ENCODE results near the gene RGS21. TPM values are rescaled to one million over a fixed set of nuclear protein-coding genes. Genes with fewer than 3 reads are reported as not detected.

RGS21 gene
- total RNA-seq, 1 experiment from 2014 or later = not detected

DNA sequence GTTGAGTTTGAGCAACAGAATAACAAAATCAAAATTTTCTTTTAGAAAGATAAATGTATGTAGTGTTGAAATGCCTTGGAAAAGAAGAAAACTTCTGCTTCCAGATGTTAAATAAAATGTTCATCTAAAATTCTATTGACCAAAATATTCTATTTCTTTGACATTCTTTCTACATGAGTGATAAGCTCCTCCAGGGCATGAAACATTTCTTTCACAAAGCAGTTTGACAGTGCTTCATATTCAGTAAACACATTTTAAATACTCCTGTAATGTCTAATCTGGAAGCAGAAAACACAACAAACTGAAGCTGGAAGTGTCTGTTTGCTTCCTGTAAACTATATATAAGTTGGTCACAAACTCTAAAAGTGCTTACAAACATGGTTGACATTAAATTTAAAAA, 61.5 kb downstream of the RGS21 start:
- no peak for DNase-seq (ENCODE audit: extremely low read depth, low read depth)

DNA sequence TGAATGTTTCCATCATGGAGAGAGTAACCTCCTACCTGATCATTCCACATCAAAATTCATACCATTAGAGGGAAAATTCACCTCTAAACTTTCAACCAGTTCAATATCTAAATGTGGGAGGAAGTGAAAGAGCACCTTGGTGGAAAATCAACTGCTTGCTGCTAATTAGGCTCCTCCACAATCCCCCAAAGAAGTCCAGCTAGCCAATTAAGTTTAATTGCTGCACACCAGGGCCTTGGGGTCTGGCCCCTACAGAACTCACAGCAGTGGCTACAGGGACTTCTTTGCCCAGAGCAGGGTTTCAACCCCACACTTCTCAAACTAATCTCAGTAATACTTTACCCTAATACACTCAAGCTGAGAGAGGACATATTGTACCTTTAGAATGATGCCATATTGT, 62.1 kb downstream of the RGS21 start:
- DNase-seq (ENCODE audit: extremely low read depth, low read depth) = no peak

DNA sequence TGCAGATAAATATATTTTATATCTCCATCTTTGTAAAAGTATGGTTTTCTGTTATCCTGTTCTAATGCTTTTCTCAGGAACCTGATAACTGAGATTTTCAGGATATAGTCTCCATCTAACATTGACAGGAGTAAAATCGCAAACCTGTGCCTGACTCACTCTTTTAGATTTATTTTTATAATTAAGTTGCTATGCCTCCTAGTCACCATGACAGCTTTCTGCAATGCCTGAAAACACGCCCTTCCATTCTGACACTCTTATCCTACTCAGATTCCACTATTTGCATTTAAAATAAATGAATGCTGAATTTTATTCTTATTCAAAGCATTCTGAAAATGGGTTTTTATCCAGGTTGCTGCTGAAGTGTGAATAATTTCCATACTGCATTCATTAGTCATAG, 62.8 kb downstream of the RGS21 start:
- no peak for DNase-seq (ENCODE audit: extremely low read depth, low read depth)

DNA sequence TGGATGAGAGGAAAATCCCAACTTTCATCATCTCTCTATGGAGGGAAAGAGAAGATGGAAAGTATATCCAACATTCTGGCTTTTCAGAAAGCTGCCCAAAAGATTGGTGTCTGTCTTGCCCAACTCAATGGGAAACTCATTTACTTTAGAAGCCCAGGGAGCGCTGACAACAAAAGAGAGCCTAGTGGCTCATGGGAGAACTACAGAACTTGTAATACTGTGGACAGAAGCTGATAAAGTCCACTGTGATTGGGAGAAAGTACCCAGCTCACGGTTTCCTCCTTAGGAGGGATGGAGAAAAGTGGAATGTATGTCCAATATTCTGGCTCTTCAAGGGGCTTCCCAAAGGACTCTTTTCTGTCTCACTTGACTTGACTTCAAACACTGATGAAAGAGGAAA, 66.0 kb downstream of the RGS21 start:
- DNase-seq (ENCODE audit: extremely low read depth, low read depth) = no peak

DNA sequence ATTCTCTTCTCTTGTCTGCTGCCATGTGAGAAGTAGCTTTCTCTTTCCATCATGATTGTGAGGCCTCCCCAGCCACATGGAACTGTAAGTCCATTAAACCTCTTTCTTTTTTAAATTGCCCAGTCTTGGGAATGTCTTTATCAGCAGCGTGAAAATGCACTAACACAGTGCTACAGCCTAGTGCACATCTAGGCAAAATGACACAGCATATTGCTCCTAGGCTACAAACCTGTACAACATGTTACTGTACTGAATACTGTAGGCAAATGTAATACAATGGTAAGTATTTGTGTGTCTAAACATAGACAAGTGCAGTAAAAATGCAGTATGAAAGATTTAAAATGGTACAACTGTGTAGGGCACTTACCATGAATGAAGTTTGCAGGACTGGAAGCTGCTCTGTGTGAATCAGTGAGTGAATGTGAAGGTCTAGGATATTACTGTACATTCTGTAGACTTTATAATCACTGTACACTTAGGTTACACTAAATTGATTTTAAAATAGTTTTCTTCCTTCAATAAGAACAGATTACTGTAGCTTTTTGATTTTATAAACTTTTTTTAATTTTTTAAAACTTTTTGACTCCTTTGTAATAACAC, 69.4 kb downstream of the RGS21 start:
- no peak for DNase-seq (ENCODE audit: extremely low read depth, low read depth)

DNA sequence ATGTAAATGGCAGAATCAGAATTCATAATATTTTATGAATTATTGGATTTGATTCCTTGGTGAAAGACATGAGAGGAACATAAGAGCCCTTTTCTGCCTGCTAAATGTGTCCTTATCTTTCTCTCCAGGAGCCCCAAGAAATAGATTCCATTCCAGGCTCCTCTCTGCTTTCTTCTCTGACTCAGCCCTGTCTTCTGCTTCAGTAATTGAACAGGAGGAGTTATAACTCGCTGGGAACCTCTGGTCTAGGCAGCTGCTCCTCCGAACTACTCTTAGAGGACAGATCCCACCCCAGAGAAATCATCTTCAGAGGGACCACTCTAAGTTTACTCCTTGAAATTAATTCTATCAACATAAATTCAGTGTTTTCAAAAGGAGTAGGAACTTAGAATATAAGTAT, 78.4 kb downstream of the RGS21 start:
- no peak for DNase-seq (ENCODE audit: extremely low read depth, low read depth)

DNA sequence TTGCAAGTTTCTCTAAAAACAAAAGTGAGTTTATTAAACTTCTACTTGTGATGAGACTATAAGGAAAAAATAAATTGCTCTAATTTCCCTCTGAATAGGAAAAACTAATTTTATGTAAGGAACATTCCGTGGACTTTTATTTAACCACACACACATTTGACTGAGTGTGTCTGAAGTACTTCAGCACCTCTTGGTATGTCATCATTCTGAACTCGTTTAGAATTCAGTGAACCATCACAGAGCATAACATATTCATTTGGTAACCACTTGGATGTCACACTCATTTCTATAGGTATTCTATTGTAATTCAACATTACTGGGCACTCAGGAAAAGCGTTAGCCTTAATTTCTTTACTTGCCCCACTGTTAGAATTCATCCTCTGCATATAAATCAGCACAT, 79.1 kb downstream of the RGS21 start:
- no peak for DNase-seq (ENCODE audit: extremely low read depth, low read depth)

DNA sequence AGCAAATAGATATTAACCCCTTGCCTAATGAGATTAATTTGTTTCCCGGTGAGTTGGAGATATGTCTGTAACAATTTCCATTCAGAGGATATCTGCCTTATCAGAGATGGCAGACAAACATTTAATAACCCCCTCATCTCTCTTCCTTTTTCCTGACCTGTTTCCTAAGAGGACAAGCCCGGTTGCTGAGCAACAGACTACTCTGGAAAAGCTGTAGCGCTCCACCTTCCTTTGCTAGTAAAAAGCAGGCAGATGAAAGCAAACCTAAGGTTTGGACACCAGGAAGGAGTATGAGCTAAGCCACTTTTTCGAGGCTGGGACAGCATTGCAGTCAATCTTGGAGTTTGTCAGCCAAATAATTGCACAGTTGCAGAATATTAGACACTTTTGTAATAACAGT, 82.4 kb downstream of the RGS21 start:
- DNase-seq (ENCODE audit: extremely low read depth, low read depth) = no peak

DNA sequence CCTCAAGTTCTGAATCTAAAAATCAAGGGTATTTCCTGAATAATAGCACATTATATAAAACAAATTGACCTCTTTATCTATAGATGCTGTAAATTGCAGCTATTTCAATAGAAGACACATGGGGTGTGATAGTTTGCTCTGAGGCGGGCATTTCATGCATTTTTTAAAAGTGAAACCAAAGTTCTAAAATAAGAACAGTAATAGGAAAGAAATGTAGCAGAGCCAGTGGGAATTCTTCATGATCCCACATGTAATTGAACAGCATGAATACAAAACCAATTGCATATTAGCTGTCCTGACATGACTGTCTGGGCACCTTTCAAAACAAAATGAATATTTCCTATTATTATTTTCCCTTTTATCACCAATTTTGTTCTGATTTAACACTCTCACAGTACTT, 85.0 kb downstream of the RGS21 start:
- DNase-seq (ENCODE audit: extremely low read depth, low read depth) = no peak

DNA sequence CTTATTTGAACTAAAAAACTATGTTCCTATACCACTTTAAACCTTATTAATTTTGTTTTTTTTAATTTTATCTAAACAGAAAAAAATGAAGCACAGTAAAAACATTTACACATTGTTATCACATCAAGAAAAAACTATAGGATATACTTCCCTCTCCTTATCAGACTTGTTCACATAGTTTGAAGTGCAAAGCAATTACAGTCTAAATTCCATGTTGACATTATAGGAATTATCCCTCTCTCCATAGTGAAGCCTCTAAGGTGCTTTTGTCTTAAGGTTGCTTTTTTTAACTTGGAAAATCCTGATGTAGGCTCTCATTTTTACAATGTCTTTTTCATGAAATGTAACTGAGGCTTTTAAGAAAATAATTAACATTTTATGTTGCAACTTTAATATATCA, 85.8 kb downstream of the RGS21 start:
- DNase-seq (ENCODE audit: extremely low read depth, low read depth) = no peak

DNA sequence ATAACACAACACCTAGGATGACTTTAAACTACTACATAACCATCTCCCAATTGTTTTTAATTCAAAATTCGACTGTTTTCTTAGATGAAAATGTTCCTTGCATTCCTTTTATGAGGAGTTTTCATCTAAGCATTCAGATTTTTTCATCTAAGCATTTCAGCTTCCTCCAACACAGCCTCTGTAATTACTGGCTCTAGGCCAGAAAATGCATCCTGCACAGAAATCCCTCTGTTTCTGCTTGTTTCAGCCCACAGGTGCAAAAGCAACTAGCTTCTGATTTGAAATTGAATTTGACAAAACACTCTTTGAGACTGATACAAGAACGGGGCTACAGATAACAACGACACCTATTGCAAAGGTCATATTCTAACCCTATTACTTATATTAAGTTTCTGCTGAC, 90.4 kb downstream of the RGS21 start:
- no peak for DNase-seq (ENCODE audit: extremely low read depth, low read depth)

Other genes starting within 250 kb of the RGS21 start
- not detected in 2 replicates for gene RGS18, start 158.5 kb upstream of the RGS21 start, total RNA-seq (2014; rRNA removed; shearing (Covaris generic))